Measurements from ENCODE around the gene NAGPA.
"Not testable (repeated sequence)": the region's sequence is repeated elsewhere in the genome, so short reads cannot be mapped to it uniquely, and the experiment has no call there.

The NAGPA gene

GRCh38 chr16:5056352-5056751, 22.6 kb upstream of the NAGPA start:
- no peaks in the 10 kb centered on the region for H3K9me3 Mint-ChIP-seq
- no peaks in the 10 kb centered on the region for H3K36me3 Mint-ChIP-seq (ENCODE audit: low read depth)
- H3K27me3 Mint-ChIP-seq (ENCODE audit: low read depth, poor library complexity) = peaks cover 6% of the 10 kb centered on the region
- no peak overlapping the region for H3K27ac Mint-ChIP-seq
- no peak overlapping the region for H3K4me3 Mint-ChIP-seq
- peak; percentile 49 for DNase-seq
- TF ChIP-seq, protein P1, sequence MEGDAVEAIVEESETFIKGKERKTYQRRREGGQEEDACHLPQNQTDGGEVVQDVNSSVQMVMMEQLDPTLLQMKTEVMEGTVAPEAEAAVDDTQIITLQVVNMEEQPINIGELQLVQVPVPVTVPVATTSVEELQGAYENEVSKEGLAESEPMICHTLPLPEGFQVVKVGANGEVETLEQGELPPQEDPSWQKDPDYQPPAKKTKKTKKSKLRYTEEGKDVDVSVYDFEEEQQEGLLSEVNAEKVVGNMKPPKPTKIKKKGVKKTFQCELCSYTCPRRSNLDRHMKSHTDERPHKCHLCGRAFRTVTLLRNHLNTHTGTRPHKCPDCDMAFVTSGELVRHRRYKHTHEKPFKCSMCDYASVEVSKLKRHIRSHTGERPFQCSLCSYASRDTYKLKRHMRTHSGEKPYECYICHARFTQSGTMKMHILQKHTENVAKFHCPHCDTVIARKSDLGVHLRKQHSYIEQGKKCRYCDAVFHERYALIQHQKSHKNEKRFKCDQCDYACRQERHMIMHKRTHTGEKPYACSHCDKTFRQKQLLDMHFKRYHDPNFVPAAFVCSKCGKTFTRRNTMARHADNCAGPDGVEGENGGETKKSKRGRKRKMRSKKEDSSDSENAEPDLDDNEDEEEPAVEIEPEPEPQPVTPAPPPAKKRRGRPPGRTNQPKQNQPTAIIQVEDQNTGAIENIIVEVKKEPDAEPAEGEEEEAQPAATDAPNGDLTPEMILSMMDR (IDR thresholded peaks at IDR 0.05) = peak; percentile 47
- H3K4me1 Mint-ChIP-seq = peaks cover 6% of the 10 kb centered on the region

DNA sequence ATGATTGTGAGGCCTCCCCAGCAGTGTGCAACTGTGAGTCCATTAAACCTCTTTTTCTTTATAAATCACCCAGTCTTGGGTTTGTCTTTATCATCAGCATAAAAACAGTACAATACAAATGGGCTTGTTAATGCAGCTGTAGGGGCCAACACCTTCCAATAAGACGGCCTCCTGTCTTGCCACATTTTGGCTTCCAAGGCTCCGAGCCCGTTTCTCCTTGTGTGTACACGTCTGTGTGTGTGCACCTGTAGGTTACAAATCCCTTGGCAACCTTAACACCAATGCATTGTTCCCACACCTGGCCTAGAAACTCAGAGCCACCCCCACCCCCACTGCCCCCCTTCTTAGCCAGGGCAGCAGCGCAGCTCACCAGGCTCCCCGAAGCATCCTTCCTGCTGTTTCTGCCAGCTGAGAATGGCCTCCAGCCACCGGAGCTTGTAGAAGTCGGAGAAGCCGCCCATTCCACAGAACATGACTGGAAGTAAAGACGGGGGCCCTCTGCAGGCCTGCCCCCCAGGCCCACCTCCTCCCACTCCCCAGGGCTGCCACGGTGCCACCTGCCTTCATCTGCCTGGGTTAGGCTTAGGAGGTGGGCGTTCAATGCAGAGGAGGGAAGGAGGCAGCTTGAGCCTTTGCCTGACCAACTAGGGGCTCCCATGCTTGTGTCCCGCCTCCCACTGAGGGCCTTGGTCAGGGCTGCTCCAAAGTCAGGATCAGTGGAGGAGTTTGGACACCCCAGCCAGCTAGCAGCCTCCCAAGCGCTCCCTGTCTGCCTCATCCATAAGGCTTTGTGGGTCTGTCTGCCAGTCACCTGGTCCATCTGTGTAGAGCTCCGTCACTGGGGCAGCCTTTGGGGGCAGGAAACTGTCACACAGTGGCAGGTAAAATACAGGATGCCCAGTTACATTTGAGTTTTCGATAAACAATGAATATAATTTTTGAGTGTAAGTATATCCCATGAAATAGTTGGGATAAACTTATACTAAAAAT, 21.4 kb upstream of the NAGPA start:
- DNase-seq = no peak
- Mint-ChIP-seq H3K4me3 (no peak overlapping the region), H3K27ac (no peak overlapping the region), H3K36me3 (ENCODE audit: low read depth) (no peaks in the 10 kb centered on the region), H3K9me3 (no peaks in the 10 kb centered on the region), H3K27me3 (ENCODE audit: low read depth, poor library complexity) (peaks cover 15% of the 10 kb centered on the region), H3K4me1 (peaks cover 6% of the 10 kb centered on the region)
- TF ChIP-seq, protein P1 (IDR thresholded peaks at IDR 0.05) = no peak

GRCh38 chr16:5046914-5047313, 13.2 kb upstream of the NAGPA start:
- Mint-ChIP-seq H3K27ac (no peak overlapping the region), H3K9me3 (no peaks in the 10 kb centered on the region)
- TF ChIP-seq, protein P1 (IDR thresholded peaks at IDR 0.05) = no peak

DNA sequence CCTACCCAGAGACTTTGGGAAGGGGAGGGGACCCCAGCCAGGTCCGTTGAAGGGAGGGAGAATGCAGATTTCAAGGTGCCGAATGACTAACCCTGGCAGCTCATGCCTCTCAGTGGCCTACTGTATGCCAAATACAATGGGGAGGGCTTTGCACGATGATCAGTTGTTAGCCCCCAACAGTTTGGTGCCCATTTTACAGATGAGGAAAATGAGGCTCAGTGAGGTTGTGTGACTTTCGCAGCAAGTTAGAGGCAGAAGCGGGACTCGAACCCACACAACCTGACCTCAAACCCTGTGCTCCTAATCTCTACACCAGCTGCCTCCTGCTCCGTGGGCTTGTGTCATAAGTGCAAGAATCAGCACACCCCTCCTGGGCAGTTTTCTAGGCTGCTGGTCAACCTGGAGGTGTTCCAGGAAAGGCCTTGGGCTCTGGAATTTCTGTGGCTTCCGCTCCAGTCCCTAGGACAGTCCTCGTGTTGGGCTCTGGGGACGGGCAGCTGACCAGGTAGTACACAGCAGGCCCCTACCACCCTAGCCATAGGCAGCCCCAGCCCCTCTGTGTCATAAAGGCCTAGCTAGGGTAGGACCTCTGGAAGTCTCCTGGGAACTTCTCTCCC, 11.9 kb upstream of the NAGPA start:
- TF ChIP-seq, protein P1 (IDR thresholded peaks at IDR 0.05) = no peak
- peaks cover 19% of the 10 kb centered on the region for H3K4me1 Mint-ChIP-seq
- H3K27ac Mint-ChIP-seq = no peak overlapping the region
- H3K36me3 Mint-ChIP-seq (ENCODE audit: low read depth) = no peaks in the 10 kb centered on the region
- H3K4me3 Mint-ChIP-seq = no peak overlapping the region
- DNase-seq = no peak
- H3K27me3 Mint-ChIP-seq (ENCODE audit: low read depth, poor library complexity) = peaks cover 27% of the 10 kb centered on the region
- H3K9me3 Mint-ChIP-seq = no peaks in the 10 kb centered on the region

More at GRCh38 chr16:5046914-5047313, 13.2 kb upstream of the NAGPA start:
- Mint-ChIP-seq H3K4me3 (no peak overlapping the region), H3K36me3 (ENCODE audit: low read depth) (no peaks in the 10 kb centered on the region), H3K4me1 (peaks cover 8% of the 10 kb centered on the region), H3K27me3 (ENCODE audit: low read depth, poor library complexity) (peaks cover 24% of the 10 kb centered on the region)
- no peak for DNase-seq

DNA sequence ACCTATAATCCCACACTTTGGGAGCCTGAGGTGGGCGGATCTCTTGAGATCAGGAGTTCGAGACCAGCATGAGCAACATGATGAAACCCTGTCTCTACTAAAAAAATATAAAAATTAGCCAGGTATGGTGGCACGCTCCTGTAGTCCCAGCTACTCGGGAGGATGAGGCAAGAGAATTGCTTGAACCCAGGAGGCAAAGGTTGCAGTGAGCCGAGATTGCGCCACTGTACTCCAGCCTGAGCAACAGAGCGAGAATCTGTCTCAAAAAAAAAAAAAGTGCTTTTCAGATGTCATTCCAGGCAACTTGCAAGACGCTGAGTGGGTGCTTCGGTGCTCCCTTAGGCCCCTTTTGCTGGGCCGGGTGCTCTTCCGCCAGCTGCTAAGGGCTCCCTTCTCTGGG, 10.8 kb upstream of the NAGPA start:
- H3K4me3 Mint-ChIP-seq; H3K9me3 Mint-ChIP-seq; H3K27ac Mint-ChIP-seq; H3K36me3 Mint-ChIP-seq (ENCODE audit: low read depth); DNase-seq: not testable (repeated sequence)
- Mint-ChIP-seq H3K27me3 (ENCODE audit: low read depth, poor library complexity) (peaks cover 23% of the 10 kb centered on the region), H3K4me1 (peaks cover 23% of the 10 kb centered on the region)

- H3K9me3 Mint-ChIP-seq = no peaks in the 10 kb centered on the region
- H3K4me3 Mint-ChIP-seq = no peak overlapping the region
- H3K36me3 Mint-ChIP-seq (ENCODE audit: low read depth) = no peaks in the 10 kb centered on the region
- H3K4me1 Mint-ChIP-seq = peaks cover 23% of the 10 kb centered on the region
- H3K27me3 Mint-ChIP-seq (ENCODE audit: low read depth, poor library complexity) = peaks cover 27% of the 10 kb centered on the region
- TF ChIP-seq, protein P1 (IDR thresholded peaks at IDR 0.05) = no peak
- no peak for DNase-seq
- H3K27ac Mint-ChIP-seq = no peak overlapping the region
These were observed 10.3 kb upstream of the NAGPA start for GRCh38 chr16:5044011-5044540.

Measured in nephron progenitor cell (in vitro differentiated cells).